Activated CD4-positive, alpha-beta T cell treated with anti-CD3 and anti-CD28 coated beads for 48 hours (primary cell): ENCODE results near the gene AHCTF1.

ENCODE experiments used
- DNase-seq: peaks from one replicate; pipeline ENCODE4 v3.0.0-alpha.2; 2020

AHCTF1 gene

GRCh38 chr1:246797597-246797996, 134.2 kb downstream of the AHCTF1 start:
- DNase-seq, result no peak

- no peak for DNase-seq
These were observed 134.6 kb downstream of the AHCTF1 start for GRCh38 chr1:246797157-246797556.

GRCh38 chr1:246795906-246796694, 135.6 kb downstream of the AHCTF1 start:
- DNase-seq, result no peak

- no peak for DNase-seq
These were observed 136.7 kb downstream of the AHCTF1 start for GRCh38 chr1:246794828-246795671.

GRCh38 chr1:246794048-246794827, 137.5 kb downstream of the AHCTF1 start:
- no peak for DNase-seq

- no peak for DNase-seq
These were observed 138.3 kb downstream of the AHCTF1 start for GRCh38 chr1:246793356-246793896.

- DNase-seq, result no peak
These were observed 139.1 kb downstream of the AHCTF1 start for GRCh38 chr1:246792603-246793002.

GRCh38 chr1:246791303-246791918, 140.3 kb downstream of the AHCTF1 start:
- no peak for DNase-seq

GRCh38 chr1:246790833-246791232, 140.9 kb downstream of the AHCTF1 start:
- no peak for DNase-seq

- DNase-seq, result no peak
These were observed 141.4 kb downstream of the AHCTF1 start for GRCh38 chr1:246790364-246790763.

GRCh38 chr1:246789454-246790339, 142.1 kb downstream of the AHCTF1 start:
- DNase-seq, result no peak
